CD4-positive, CD25-positive, alpha-beta regulatory T cell (primary cell): Measurements from ENCODE around the gene MLF1. TPM values are rescaled to one million over a fixed set of nuclear protein-coding genes. Genes with fewer than 3 reads are reported as not detected.

Source experiments
- ATAC-seq, 2 donors: fragments of 150-1000 bp; cut with Tn5 transposase; one replicate each; pipeline ENCODE4 v1.10.0; 2021; ENCODE audit warnings: low read depth in 2 of 2, moderate number of reproducible peaks in 2 of 2, moderate library complexity in 1 of 2
- DNase-seq, 3 donors: peaks; one replicate each; pipeline versions ENCODE4 v3.0.0 to v3.0.0-alpha.2; 2012 to 2022; ENCODE audit warnings: mixed read lengths in 1 of 3
- H3K27ac ChIP-seq: one replicate; pipeline ENCODE4 v1.7.0; 2013; ENCODE audit warnings: mild to moderate bottlenecking, low read length; ENCODE audit not compliant: insufficient read depth, poor library complexity, severe bottlenecking
- H3K27me3 ChIP-seq: one replicate; pipeline ENCODE4 v1.7.0; 2013; ENCODE audit warnings: low read length; ENCODE audit not compliant: control insufficient read depth, insufficient read depth
- H3K36me3 ChIP-seq: one replicate; pipeline ENCODE4 v1.7.0; 2013; ENCODE audit warnings: mild to moderate bottlenecking, low read length, moderate library complexity; ENCODE audit not compliant: control insufficient read depth, insufficient read depth
- H3K4me1 ChIP-seq: 2 replicates; pipeline ENCODE4 v1.7.0; 2013; ENCODE audit warnings: mild to moderate bottlenecking, low read length; ENCODE audit not compliant: insufficient read depth, control insufficient read depth, poor library complexity, severe bottlenecking
- H3K4me3 ChIP-seq: one replicate; pipeline ENCODE4 v1.7.0; 2013; ENCODE audit warnings: low read depth, mild to moderate bottlenecking, low read length, moderate library complexity
- H3K9me3 ChIP-seq, 2 experiments: 1 replicate in 1 of 2; 2 replicates in 1 of 2; pipeline ENCODE4 v1.7.0; 2013; ENCODE audit warnings: low read length in 2 of 2, mild to moderate bottlenecking in 1 of 2, moderate library complexity in 1 of 2; ENCODE audit not compliant: control insufficient read depth in 2 of 2
- H3K27ac Mint-ChIP-seq, 3 donors: one replicate each; pipeline ENCODE4 v1.8.0; 2020 to 2022; ENCODE audit warnings: mild to moderate bottlenecking in 3 of 3, mixed read lengths in 3 of 3, moderate library complexity in 2 of 3
- H3K27me3 Mint-ChIP-seq: one replicate; pipeline ENCODE4 v1.8.0; 2022; ENCODE audit warnings: mild to moderate bottlenecking, mixed read lengths
- H3K36me3 Mint-ChIP-seq: one replicate; pipeline ENCODE4 v1.8.0; 2020; ENCODE audit warnings: mixed read lengths
- H3K4me1 Mint-ChIP-seq, 4 donors: one replicate each; pipeline ENCODE4 v1.8.0; 2020 to 2022; ENCODE audit warnings: mixed read lengths in 4 of 4, mild to moderate bottlenecking in 1 of 4
- H3K4me3 Mint-ChIP-seq, 4 donors: one replicate each; pipeline ENCODE4 v1.8.0; 2020 to 2022; ENCODE audit warnings: mild to moderate bottlenecking in 4 of 4, mixed read lengths in 4 of 4, moderate library complexity in 3 of 4
- H3K9me3 Mint-ChIP-seq, 7 donors: one replicate each; pipeline ENCODE4 v1.8.0; 2020 to 2022; ENCODE audit warnings: mixed read lengths in 7 of 7, mild to moderate bottlenecking in 3 of 7, moderate library complexity in 2 of 7
- polyA plus RNA-seq, 4 donors: library from polyadenylated mRNA; unstranded; fragments of 300-500 nt; fragmentation: Illumina TruSeq; gene quantifications; one replicate each; pipeline ENCODE4 v1.2.3, GENCODE V29; 2021
- total RNA-seq: library from RNA; stranded (reverse); gene quantifications from one replicate; pipeline ENCODE4 v1.2.3, GENCODE V29; 2022

Gene MLF1
- total and polyA plus RNA-seq, 5 donors from 2014 or later, result 5.2 to 8.3 (median 5.5) TPM

GRCh38 chr3:158642474-158643210 is 71.6 kb downstream of the MLF1 start:
- Mint-ChIP-seq H3K9me3 (no peaks in the 10 kb centered on the region), H3K4me1 (peaks cover 7 to 43% (median 28%) of the 10 kb centered on the region in 4 donors), H3K27me3 (peaks cover 4% of the 10 kb centered on the region), H3K4me3 (peak overlapping the region in 3 of 4 donors; percentile 34 to 81 (median 36)), H3K27ac (peak overlapping the region; percentile 36 to 92 (median 77)), H3K36me3 (peaks cover 13% of the 10 kb centered on the region)
- ATAC-seq (no peak), DNase-seq (no peak)
- H3K27ac ChIP-seq, result no peak overlapping the region
- H3K27me3 ChIP-seq, result no peaks in the 10 kb centered on the region
- peaks cover 12% of the 10 kb centered on the region for H3K36me3 ChIP-seq
- no peaks in the 10 kb centered on the region for H3K9me3 ChIP-seq
- H3K4me1 ChIP-seq, result peaks cover 15% of the 10 kb centered on the region
- H3K4me3 ChIP-seq, result peak overlapping the region; percentile 32

GRCh38 chr3:158644345-158644908 is 73.4 kb downstream of the MLF1 start, which contains the start of gene GFM1:
GFM1 (plus strand) TSS chr3:158644527; CDS start chr3:158644635, 108 bp downstream.
- H3K4me1 Mint-ChIP-seq, result peaks cover 11 to 50% (median 37%) of the 10 kb centered on the region in 4 donors

GRCh38 chr3:158649791-158650190 is 78.8 kb downstream of the MLF1 start:
- peaks cover 10% of the 10 kb centered on the region for H3K4me1 ChIP-seq
- no peaks in the 10 kb centered on the region for H3K27me3 ChIP-seq
- no peak overlapping the region for H3K27ac ChIP-seq
- Mint-ChIP-seq H3K27ac (peak overlapping the region in 1 of 3 donors; percentile 74), H3K4me1 (peaks cover 12 to 41% (median 31%) of the 10 kb centered on the region in 4 donors), H3K4me3 (peak overlapping the region in 1 of 4 donors; percentile 33), H3K9me3 (no peaks in the 10 kb centered on the region), H3K27me3 (no peaks in the 10 kb centered on the region), H3K36me3 (peaks cover 51% of the 10 kb centered on the region)
- no peak for ATAC-seq
- H3K36me3 ChIP-seq, result peaks cover 64% of the 10 kb centered on the region
- no peak overlapping the region for H3K4me3 ChIP-seq
- no peaks in the 10 kb centered on the region for H3K9me3 ChIP-seq
- no peak for DNase-seq

More at GRCh38 chr3:158644345-158644908, 73.4 kb downstream of the MLF1 start, which contains the start of gene GFM1:
- peak within 1 kb of the TSS; percentile 77 for H3K27ac ChIP-seq
- H3K27me3 Mint-ChIP-seq, result peaks cover 4% of the 10 kb centered on the region
- H3K36me3 Mint-ChIP-seq, result peaks cover 25% of the 10 kb centered on the region
- no peaks in the 10 kb centered on the region for H3K9me3 Mint-ChIP-seq
- DNase-seq (peak; percentile 88 to 97 (median 88)), ATAC-seq (peak; percentile 94 to 95)
- H3K36me3 ChIP-seq, result peaks cover 26% of the 10 kb centered on the region
- H3K9me3 ChIP-seq, result no peaks in the 10 kb centered on the region
- H3K4me1 ChIP-seq, result peaks cover 15% of the 10 kb centered on the region
- H3K4me3 ChIP-seq, result peak within 1 kb of the TSS; percentile 99
- H3K27ac Mint-ChIP-seq, result peak within 1 kb of the TSS; percentile 92 to 94 (median 94)
- H3K4me3 Mint-ChIP-seq, result peak within 1 kb of the TSS; percentile 90 to 96 (median 95)
- no peaks in the 10 kb centered on the region for H3K27me3 ChIP-seq

- H3K27ac ChIP-seq, result no peak overlapping the region
- Mint-ChIP-seq H3K4me1 (peaks cover 12 to 27% (median 22%) of the 10 kb centered on the region in 4 donors), H3K27me3 (no peaks in the 10 kb centered on the region), H3K4me3 (no peak overlapping the region), H3K9me3 (no peaks in the 10 kb centered on the region), H3K36me3 (peaks cover 54% of the 10 kb centered on the region), H3K27ac (no peak overlapping the region)
- ATAC-seq (no peak), DNase-seq (no peak)
- no peaks in the 10 kb centered on the region for H3K27me3 ChIP-seq
- no peaks in the 10 kb centered on the region for H3K9me3 ChIP-seq
- H3K36me3 ChIP-seq, result peaks cover 78% of the 10 kb centered on the region
- H3K4me3 ChIP-seq, result no peak overlapping the region
- no peaks in the 10 kb centered on the region for H3K4me1 ChIP-seq
These were observed 80.2 kb downstream of the MLF1 start for GRCh38 chr3:158651192-158651591.

GRCh38 chr3:158652463-158652862 is 81.5 kb downstream of the MLF1 start:
- Mint-ChIP-seq H3K27ac (no peak overlapping the region), H3K4me1 (peaks cover 12 to 22% (median 18%) of the 10 kb centered on the region in 4 donors), H3K9me3 (no peaks in the 10 kb centered on the region), H3K27me3 (no peaks in the 10 kb centered on the region), H3K36me3 (peaks cover 51% of the 10 kb centered on the region), H3K4me3 (no peak overlapping the region)
- DNase-seq (no peak), ATAC-seq (no peak)
- H3K27ac ChIP-seq, result no peak overlapping the region
- no peaks in the 10 kb centered on the region for H3K9me3 ChIP-seq
- no peaks in the 10 kb centered on the region for H3K27me3 ChIP-seq
- peaks cover 74% of the 10 kb centered on the region for H3K36me3 ChIP-seq
- H3K4me3 ChIP-seq, result no peak overlapping the region
- no peaks in the 10 kb centered on the region for H3K4me1 ChIP-seq

Other genes with a start within 250 kb of the MLF1 start
- gene GFM1, start 73.3 kb downstream of the MLF1 start, total RNA-seq, result 36.9 TPM
- gene GFM1, start 73.3 kb downstream of the MLF1 start, polyA plus RNA-seq, result 10 to 100 TPM; 22.2 to 36.0 (median 31.1) TPM
- gene LXN, start 101.5 kb downstream of the MLF1 start, total RNA-seq, result 6.6 TPM
- 10 to 100 TPM; 23.1 to 31.9 (median 24.7) TPM for gene LXN, start 101.5 kb downstream of the MLF1 start, polyA plus RNA-seq
- gene RARRES1, start 161.3 kb downstream of the MLF1 start, total RNA-seq, result not detected
- gene RARRES1, start 161.3 kb downstream of the MLF1 start, polyA plus RNA-seq, result not detected
- 23.3 TPM for gene MFSD1, start 230.9 kb downstream of the MLF1 start, total RNA-seq
- 10 to 100 TPM; 52.8 to 65.8 (median 58.4) TPM for gene MFSD1, start 230.9 kb downstream of the MLF1 start, polyA plus RNA-seq